ENCODE data around the gene SLC9A9.
"Not testable (repeated sequence)": the region's sequence is repeated elsewhere in the genome, so short reads cannot be mapped to it uniquely, and the experiment has no call there.

Gene SLC9A9

GRCh38 chr3:143551761-143552160, 296.5 kb downstream of the SLC9A9 start:
- no peak for DNase-seq (ENCODE audit: low read depth)

- no peak for DNase-seq (ENCODE audit: low read depth)
These were observed 299.3 kb downstream of the SLC9A9 start for GRCh38 chr3:143548861-143549497.

- DNase-seq (ENCODE audit: low read depth): no peak
These were observed 299.9 kb downstream of the SLC9A9 start for GRCh38 chr3:143548393-143548792.

GRCh38 chr3:143538577-143538981, 309.7 kb downstream of the SLC9A9 start:
- no peak for DNase-seq (ENCODE audit: low read depth)

GRCh38 chr3:143538061-143538460, 310.2 kb downstream of the SLC9A9 start:
- no peak for DNase-seq (ENCODE audit: low read depth)

- DNase-seq (ENCODE audit: low read depth): no peak
These were observed 311.3 kb downstream of the SLC9A9 start for GRCh38 chr3:143536817-143537535.

GRCh38 chr3:143535994-143536784, 312.1 kb downstream of the SLC9A9 start:
- DNase-seq (ENCODE audit: low read depth): no peak

- no peak for DNase-seq (ENCODE audit: low read depth)
These were observed 314.9 kb downstream of the SLC9A9 start for GRCh38 chr3:143533391-143533790.

GRCh38 chr3:143532091-143532490, 316.2 kb downstream of the SLC9A9 start:
- no peak for DNase-seq (ENCODE audit: low read depth)

- no peak for DNase-seq (ENCODE audit: low read depth)
These were observed 317.2 kb downstream of the SLC9A9 start for GRCh38 chr3:143531101-143531500.

- no peak for DNase-seq (ENCODE audit: low read depth)
These were observed 318.5 kb downstream of the SLC9A9 start for GRCh38 chr3:143529798-143530197.

- DNase-seq (ENCODE audit: low read depth): no peak
These were observed 319.2 kb downstream of the SLC9A9 start for GRCh38 chr3:143529018-143529478.

- DNase-seq (ENCODE audit: low read depth): no peak
These were observed 322.2 kb downstream of the SLC9A9 start for GRCh38 chr3:143526011-143526545.

- DNase-seq (ENCODE audit: low read depth): no peak
These were observed 322.9 kb downstream of the SLC9A9 start for GRCh38 chr3:143525408-143525807.

- DNase-seq (ENCODE audit: low read depth): no peak
These were observed 326.5 kb downstream of the SLC9A9 start for GRCh38 chr3:143521803-143522202.

GRCh38 chr3:143517131-143517530, 331.1 kb downstream of the SLC9A9 start:
- not testable (repeated sequence) for DNase-seq (ENCODE audit: low read depth)

GRCh38 chr3:143514874-143515273, 333.4 kb downstream of the SLC9A9 start:
- no peak for DNase-seq (ENCODE audit: low read depth)

GRCh38 chr3:143514109-143514508, 334.2 kb downstream of the SLC9A9 start:
- no peak for DNase-seq (ENCODE audit: low read depth)

- DNase-seq (ENCODE audit: low read depth): no peak
These were observed 336.9 kb downstream of the SLC9A9 start for GRCh38 chr3:143511174-143511879.

- DNase-seq (ENCODE audit: low read depth): no peak
These were observed 337.7 kb downstream of the SLC9A9 start for GRCh38 chr3:143510601-143511000.

- DNase-seq (ENCODE audit: low read depth): no peak
These were observed 340.3 kb downstream of the SLC9A9 start for GRCh38 chr3:143507735-143508580.

All from T follicular helper cell (primary cell).